ENCODE measurements around the gene ARHGAP10. TPM values are rescaled to one million over a fixed set of nuclear protein-coding genes. Genes with fewer than 3 reads are reported as not detected.

ARHGAP10 gene
- total RNA-seq, 2 experiments from 2014 or later = 0.11 TPM; not detected in 1

DNA sequence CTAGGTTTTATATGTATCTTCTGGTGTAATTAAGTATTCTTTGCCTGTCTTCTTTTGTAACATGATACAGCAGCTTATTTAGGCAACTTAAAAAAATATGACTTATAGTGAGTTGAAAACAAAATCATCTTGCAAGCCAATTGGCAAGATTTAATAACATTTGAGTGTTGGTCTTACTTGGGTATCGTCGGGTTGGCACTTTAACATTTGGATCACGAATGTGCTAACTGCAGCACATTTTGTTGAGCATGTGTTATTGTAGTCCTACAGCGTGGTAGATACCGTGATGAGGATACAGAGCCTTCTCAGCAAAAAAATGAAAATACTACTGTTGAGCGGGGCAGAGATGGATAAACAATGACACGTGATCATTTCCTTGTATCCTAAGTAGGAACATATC, 295.3 kb downstream of the ARHGAP10 start:
- no peaks in the 10 kb centered on the region for H3K9me3 ChIP-seq (ENCODE audit: low read length)
- POLR2A ChIA-PET = no interaction called here
- no peak overlapping the region for H3K27ac ChIP-seq (ENCODE audit: low read depth, low read length, poor library complexity, severe bottlenecking)
- no peaks in the 10 kb centered on the region for H4K20me1 ChIP-seq (ENCODE audit: insufficient read depth, low read length)
- no peaks in the 10 kb centered on the region for H3K79me2 ChIP-seq (ENCODE audit: insufficient read depth, low read depth, low read length)
- DNase-seq (ENCODE audit: low spot score) = no peak
- H3K9me2 ChIP-seq (ENCODE audit: insufficient read depth, low read length) = no peaks in the 10 kb centered on the region
- no peaks in the 10 kb centered on the region for H3K36me3 ChIP-seq (ENCODE audit: insufficient read depth, low read length)
- no peak for TF ChIP-seq EZH2phosphoT487 (IDR thresholded peaks at IDR 0.05; ENCODE audit: borderline replicate concordance, low read depth, low read length)
- TF ChIP-seq, protein P1, sequence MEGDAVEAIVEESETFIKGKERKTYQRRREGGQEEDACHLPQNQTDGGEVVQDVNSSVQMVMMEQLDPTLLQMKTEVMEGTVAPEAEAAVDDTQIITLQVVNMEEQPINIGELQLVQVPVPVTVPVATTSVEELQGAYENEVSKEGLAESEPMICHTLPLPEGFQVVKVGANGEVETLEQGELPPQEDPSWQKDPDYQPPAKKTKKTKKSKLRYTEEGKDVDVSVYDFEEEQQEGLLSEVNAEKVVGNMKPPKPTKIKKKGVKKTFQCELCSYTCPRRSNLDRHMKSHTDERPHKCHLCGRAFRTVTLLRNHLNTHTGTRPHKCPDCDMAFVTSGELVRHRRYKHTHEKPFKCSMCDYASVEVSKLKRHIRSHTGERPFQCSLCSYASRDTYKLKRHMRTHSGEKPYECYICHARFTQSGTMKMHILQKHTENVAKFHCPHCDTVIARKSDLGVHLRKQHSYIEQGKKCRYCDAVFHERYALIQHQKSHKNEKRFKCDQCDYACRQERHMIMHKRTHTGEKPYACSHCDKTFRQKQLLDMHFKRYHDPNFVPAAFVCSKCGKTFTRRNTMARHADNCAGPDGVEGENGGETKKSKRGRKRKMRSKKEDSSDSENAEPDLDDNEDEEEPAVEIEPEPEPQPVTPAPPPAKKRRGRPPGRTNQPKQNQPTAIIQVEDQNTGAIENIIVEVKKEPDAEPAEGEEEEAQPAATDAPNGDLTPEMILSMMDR (conservative IDR thresholded peaks at IDR 0.05; ENCODE audit: low read length) = no peak
- CTCF ChIA-PET (ENCODE audit: unreplicated experiment) = no interaction called here
- intact Hi-C loops (cut with micrococcal nuclease; ENCODE audit: unreplicated experiment) = no loop called here
- no peak overlapping the region for H3K4me2 ChIP-seq (ENCODE audit: low read length)
- no TSS peak for BruUV-seq (replicated peaks)
- no peaks in the 10 kb centered on the region for H3K4me1 ChIP-seq (ENCODE audit: insufficient read depth, low read length, poor library complexity, severe bottlenecking)
- no peak overlapping the region for H2AFZ ChIP-seq (ENCODE audit: low read length)
- no peak overlapping the region for H3K4me3 ChIP-seq (ENCODE audit: low read depth, low read length, poor library complexity, severe bottlenecking)

DNA sequence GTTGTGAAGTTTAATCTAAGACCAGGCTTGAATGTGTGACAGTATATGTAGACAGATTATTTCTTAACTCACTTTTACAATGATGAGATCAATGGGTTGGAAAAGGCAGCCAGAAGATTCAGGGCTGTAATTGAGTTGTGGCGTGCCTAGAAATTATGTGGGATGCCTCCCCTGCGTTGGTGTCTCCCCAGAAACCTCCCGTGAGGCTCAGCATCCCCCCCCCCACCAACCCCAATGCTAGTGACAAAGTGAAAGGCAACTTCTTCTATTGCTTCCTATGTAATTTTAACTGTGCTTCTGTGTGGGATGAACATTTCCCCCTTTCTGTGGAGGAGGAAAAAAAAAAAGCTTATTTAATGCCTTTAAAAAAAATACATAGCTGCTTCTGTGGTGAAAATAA, 297.9 kb downstream of the ARHGAP10 start:
- no peaks in the 10 kb centered on the region for H3K79me2 ChIP-seq (ENCODE audit: insufficient read depth, low read depth, low read length)
- H2AFZ ChIP-seq (ENCODE audit: low read length) = no peak overlapping the region
- H4K20me1 ChIP-seq (ENCODE audit: insufficient read depth, low read length) = no peaks in the 10 kb centered on the region
- DNase-seq (ENCODE audit: low spot score) = no peak
- BruUV-seq (replicated peaks) = no TSS peak
- H3K36me3 ChIP-seq (ENCODE audit: insufficient read depth, low read length) = no peaks in the 10 kb centered on the region
- intact Hi-C loops (cut with micrococcal nuclease; ENCODE audit: unreplicated experiment) = no loop called here
- no peaks in the 10 kb centered on the region for H3K4me1 ChIP-seq (ENCODE audit: insufficient read depth, low read length, poor library complexity, severe bottlenecking)
- H3K4me3 ChIP-seq (ENCODE audit: low read depth, low read length, poor library complexity, severe bottlenecking) = no peak overlapping the region
- no peak overlapping the region for H3K27ac ChIP-seq (ENCODE audit: low read depth, low read length, poor library complexity, severe bottlenecking)
- H3K9me2 ChIP-seq (ENCODE audit: insufficient read depth, low read length) = no peaks in the 10 kb centered on the region
- POLR2A ChIA-PET = interaction anchor here (0.6 to 1.2 kb wide), 7 partner anchors 10 to 1093 kb away, joined by 3 to 5 read pairs (median 3); no protein-coding TSS in a partner anchor
- no peak overlapping the region for H3K4me2 ChIP-seq (ENCODE audit: low read length)
- CTCF ChIA-PET (ENCODE audit: unreplicated experiment) = no interaction called here
- no peaks in the 10 kb centered on the region for H3K9me3 ChIP-seq (ENCODE audit: low read length)
- no peak for TF ChIP-seq EZH2phosphoT487 (IDR thresholded peaks at IDR 0.05; ENCODE audit: borderline replicate concordance, low read depth, low read length)
- TF ChIP-seq, protein P1 (conservative IDR thresholded peaks at IDR 0.05; ENCODE audit: low read length) = no peak

GRCh38 chr4:148030193-148030873, 298.4 kb downstream of the ARHGAP10 start:
- Histone ChIP-seq H3K36me3 (ENCODE audit: insufficient read depth, low read length) (no peaks in the 10 kb centered on the region), H4K20me1 (ENCODE audit: insufficient read depth, low read length) (no peaks in the 10 kb centered on the region), H3K9me2 (ENCODE audit: insufficient read depth, low read length) (no peaks in the 10 kb centered on the region), H2AFZ (ENCODE audit: low read length) (no peak overlapping the region), H3K9me3 (ENCODE audit: low read length) (no peaks in the 10 kb centered on the region), H3K27ac (ENCODE audit: low read depth, low read length, poor library complexity, severe bottlenecking) (no peak overlapping the region), H3K4me2 (ENCODE audit: low read length) (no peak overlapping the region), H3K79me2 (ENCODE audit: insufficient read depth, low read depth, low read length) (no peaks in the 10 kb centered on the region), H3K4me3 (ENCODE audit: low read depth, low read length, poor library complexity, severe bottlenecking) (no peak overlapping the region), H3K4me1 (ENCODE audit: insufficient read depth, low read length, poor library complexity, severe bottlenecking) (no peaks in the 10 kb centered on the region)
- DNase-seq (ENCODE audit: low spot score) = peak; percentile 4
- intact Hi-C loops (cut with micrococcal nuclease; ENCODE audit: unreplicated experiment) = no loop called here
- no peak for TF ChIP-seq EZH2phosphoT487 (IDR thresholded peaks at IDR 0.05; ENCODE audit: borderline replicate concordance, low read depth, low read length)
- TF ChIP-seq, protein P1 (conservative IDR thresholded peaks at IDR 0.05; ENCODE audit: low read length) = no peak
- BruUV-seq (replicated peaks) = no TSS peak
- CTCF ChIA-PET (ENCODE audit: unreplicated experiment) = no interaction called here
- POLR2A ChIA-PET = interaction anchor here (0.6 to 1.2 kb wide), 7 partner anchors 11 to 1092 kb away, joined by 3 to 5 read pairs (median 3); no protein-coding TSS in a partner anchor
